ENCODE data around the gene PHETA1. TPM values are rescaled to one million over a fixed set of nuclear protein-coding genes. Genes with fewer than 3 reads are reported as not detected.

The PHETA1 gene
- total and polyA plus RNA-seq, 2 experiments from 2014 or later = 5.3 to 12.9 TPM

DNA sequence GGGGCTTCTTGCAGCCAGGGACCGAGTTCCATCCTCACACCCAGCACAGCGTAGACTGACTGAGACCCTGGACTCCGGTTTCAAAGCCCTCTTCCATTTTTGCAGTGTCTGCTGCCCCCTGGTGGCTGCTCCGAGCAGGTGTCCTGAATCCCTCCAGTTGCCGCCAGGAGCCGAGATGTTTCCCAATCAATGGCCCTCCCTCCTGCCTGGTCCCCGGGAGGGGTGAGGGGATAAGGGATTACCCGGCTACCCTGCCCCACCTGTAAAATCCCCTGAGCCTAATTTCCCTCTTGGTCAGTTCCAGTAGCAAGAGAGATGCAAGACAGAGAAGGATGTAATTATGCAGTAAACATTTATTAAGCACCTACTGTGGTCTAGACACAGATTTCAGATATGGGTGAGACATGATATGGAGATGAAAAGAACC, 55.0 kb downstream of the PHETA1 start:
- Mint-ChIP-seq H3K36me3 (ENCODE audit: low read depth) (no peaks in the 10 kb centered on the region; the same call in 2 of the 3 replicates), H3K4me3 (no peak overlapping the region), H3K9me3 (no peaks in the 10 kb centered on the region), H3K4me1 (peaks cover 6% of the 10 kb centered on the region; the same call in 2 of the 3 replicates), H3K27ac (no peak overlapping the region; the same call in 1 of the 2 replicates), H3K27me3 (ENCODE audit: insufficient read depth, low read depth, poor library complexity) (peaks cover 13% of the 10 kb centered on the region)
- Histone ChIP-seq H2AFZ (no peak overlapping the region), H3K27ac (ENCODE audit: low read depth) (no peak overlapping the region), H4K20me1 (replicated peaks; ENCODE audit: insufficient read depth) (no peaks in the 10 kb centered on the region), H3K27me3 (ENCODE audit: insufficient read depth) (no peaks in the 10 kb centered on the region), H3K79me2 (replicated peaks; ENCODE audit: insufficient read depth) (no peaks in the 10 kb centered on the region), H3K4me2 (no peak overlapping the region), H3K36me3 (ENCODE audit: insufficient read depth) (no peaks in the 10 kb centered on the region), H3K4me1 (ENCODE audit: insufficient read depth) (no peaks in the 10 kb centered on the region), H3K9me2 (ENCODE audit: insufficient read depth) (no peaks in the 10 kb centered on the region), H3K4me3 (no peak overlapping the region), H3F3A (replicated peaks; ENCODE audit: low read depth) (no peaks in the 10 kb centered on the region)
- ATAC-seq (peak; percentile 97), DNase-seq (ENCODE audit: low spot score) (peak; percentile 93)
- TF ChIP-seq, protein P1, sequence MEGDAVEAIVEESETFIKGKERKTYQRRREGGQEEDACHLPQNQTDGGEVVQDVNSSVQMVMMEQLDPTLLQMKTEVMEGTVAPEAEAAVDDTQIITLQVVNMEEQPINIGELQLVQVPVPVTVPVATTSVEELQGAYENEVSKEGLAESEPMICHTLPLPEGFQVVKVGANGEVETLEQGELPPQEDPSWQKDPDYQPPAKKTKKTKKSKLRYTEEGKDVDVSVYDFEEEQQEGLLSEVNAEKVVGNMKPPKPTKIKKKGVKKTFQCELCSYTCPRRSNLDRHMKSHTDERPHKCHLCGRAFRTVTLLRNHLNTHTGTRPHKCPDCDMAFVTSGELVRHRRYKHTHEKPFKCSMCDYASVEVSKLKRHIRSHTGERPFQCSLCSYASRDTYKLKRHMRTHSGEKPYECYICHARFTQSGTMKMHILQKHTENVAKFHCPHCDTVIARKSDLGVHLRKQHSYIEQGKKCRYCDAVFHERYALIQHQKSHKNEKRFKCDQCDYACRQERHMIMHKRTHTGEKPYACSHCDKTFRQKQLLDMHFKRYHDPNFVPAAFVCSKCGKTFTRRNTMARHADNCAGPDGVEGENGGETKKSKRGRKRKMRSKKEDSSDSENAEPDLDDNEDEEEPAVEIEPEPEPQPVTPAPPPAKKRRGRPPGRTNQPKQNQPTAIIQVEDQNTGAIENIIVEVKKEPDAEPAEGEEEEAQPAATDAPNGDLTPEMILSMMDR (conservative IDR thresholded peaks at IDR 0.05; ENCODE audit: low read depth in 2 of 2) = peak; percentile 93 to 98
- TF ChIP-seq, protein P2, sequence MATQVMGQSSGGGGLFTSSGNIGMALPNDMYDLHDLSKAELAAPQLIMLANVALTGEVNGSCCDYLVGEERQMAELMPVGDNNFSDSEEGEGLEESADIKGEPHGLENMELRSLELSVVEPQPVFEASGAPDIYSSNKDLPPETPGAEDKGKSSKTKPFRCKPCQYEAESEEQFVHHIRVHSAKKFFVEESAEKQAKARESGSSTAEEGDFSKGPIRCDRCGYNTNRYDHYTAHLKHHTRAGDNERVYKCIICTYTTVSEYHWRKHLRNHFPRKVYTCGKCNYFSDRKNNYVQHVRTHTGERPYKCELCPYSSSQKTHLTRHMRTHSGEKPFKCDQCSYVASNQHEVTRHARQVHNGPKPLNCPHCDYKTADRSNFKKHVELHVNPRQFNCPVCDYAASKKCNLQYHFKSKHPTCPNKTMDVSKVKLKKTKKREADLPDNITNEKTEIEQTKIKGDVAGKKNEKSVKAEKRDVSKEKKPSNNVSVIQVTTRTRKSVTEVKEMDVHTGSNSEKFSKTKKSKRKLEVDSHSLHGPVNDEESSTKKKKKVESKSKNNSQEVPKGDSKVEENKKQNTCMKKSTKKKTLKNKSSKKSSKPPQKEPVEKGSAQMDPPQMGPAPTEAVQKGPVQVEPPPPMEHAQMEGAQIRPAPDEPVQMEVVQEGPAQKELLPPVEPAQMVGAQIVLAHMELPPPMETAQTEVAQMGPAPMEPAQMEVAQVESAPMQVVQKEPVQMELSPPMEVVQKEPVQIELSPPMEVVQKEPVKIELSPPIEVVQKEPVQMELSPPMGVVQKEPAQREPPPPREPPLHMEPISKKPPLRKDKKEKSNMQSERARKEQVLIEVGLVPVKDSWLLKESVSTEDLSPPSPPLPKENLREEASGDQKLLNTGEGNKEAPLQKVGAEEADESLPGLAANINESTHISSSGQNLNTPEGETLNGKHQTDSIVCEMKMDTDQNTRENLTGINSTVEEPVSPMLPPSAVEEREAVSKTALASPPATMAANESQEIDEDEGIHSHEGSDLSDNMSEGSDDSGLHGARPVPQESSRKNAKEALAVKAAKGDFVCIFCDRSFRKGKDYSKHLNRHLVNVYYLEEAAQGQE (IDR thresholded peaks at IDR 0.05; ENCODE audit: unreplicated experiment) = no peak
- TF ChIP-seq STAT1 (IDR thresholded peaks at IDR 0.05; ENCODE audit: unreplicated experiment) = no peak

DNA sequence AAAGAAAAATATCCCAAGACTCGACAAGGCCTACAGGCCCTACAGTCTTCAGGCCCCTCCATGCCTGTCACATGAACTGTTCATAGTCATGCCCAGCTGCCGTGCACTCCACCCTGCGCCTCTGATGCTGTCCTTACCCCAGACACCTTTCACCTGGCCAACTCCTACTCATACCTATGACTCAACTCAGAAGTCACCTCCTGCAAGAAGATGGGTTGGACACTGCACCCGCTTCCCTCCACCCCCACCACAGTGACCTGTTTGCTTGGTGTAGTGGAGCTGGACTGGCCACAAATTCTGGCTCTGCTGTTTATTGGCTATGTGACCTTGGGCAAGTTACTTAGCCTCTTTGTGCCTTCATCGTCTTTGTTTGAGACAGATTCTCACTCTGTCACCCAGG, 56.2 kb downstream of the PHETA1 start:
- H3K27me3 Mint-ChIP-seq (ENCODE audit: insufficient read depth, low read depth, poor library complexity) = peaks cover 13% of the 10 kb centered on the region
- H3K27me3 ChIP-seq (ENCODE audit: insufficient read depth) = no peaks in the 10 kb centered on the region
- H3K9me3 Mint-ChIP-seq = no peaks in the 10 kb centered on the region
- H3K4me2 ChIP-seq = no peak overlapping the region
- H4K20me1 ChIP-seq (replicated peaks; ENCODE audit: insufficient read depth) = no peaks in the 10 kb centered on the region
- H3K36me3 ChIP-seq (ENCODE audit: insufficient read depth) = no peaks in the 10 kb centered on the region
- H3K27ac ChIP-seq (ENCODE audit: low read depth) = no peak overlapping the region
- H2AFZ ChIP-seq = no peak overlapping the region
- H3K4me1 ChIP-seq (ENCODE audit: insufficient read depth) = no peaks in the 10 kb centered on the region
- H3K9me2 ChIP-seq (ENCODE audit: insufficient read depth) = no peaks in the 10 kb centered on the region
- no peaks in the 10 kb centered on the region for H3F3A ChIP-seq (replicated peaks; ENCODE audit: low read depth)
- H3K36me3 Mint-ChIP-seq (ENCODE audit: low read depth) = peaks cover under 1% of the 10 kb centered on the region; the same call in 2 of the 3 replicates
- no peaks in the 10 kb centered on the region for H3K79me2 ChIP-seq (replicated peaks; ENCODE audit: insufficient read depth)
- no peak overlapping the region for H3K4me3 Mint-ChIP-seq
- H3K4me3 ChIP-seq = no peak overlapping the region
- no peak overlapping the region for H3K27ac Mint-ChIP-seq
- no peak for DNase-seq (ENCODE audit: low spot score)
- ATAC-seq = no peak
- H3K4me1 Mint-ChIP-seq = peaks cover 6% of the 10 kb centered on the region; the same call in 2 of the 3 replicates
- TF ChIP-seq JUNB (IDR thresholded peaks at IDR 0.05; ENCODE audit: unreplicated experiment) (no peak), CREB1 (CRISPR knock-in tag; IDR thresholded peaks at IDR 0.05; ENCODE audit: low read depth) (no peak), EZH2phosphoT487 (IDR thresholded peaks at IDR 0.05; ENCODE audit: unreplicated experiment) (no peak), ZNF331 (CRISPR knock-in tag; IDR thresholded peaks at IDR 0.05; ENCODE audit: low read depth) (no peak), ZNF114 (CRISPR knock-in tag; IDR thresholded peaks at IDR 0.05) (no peak), STAT1 (IDR thresholded peaks at IDR 0.05; ENCODE audit: unreplicated experiment) (no peak), POLR2AphosphoS5 (IDR thresholded peaks at IDR 0.05; ENCODE audit: low read depth) (no peak), NANOG (IDR thresholded peaks at IDR 0.05; ENCODE audit: borderline replicate concordance) (no peak)
- TF ChIP-seq, protein P3, sequence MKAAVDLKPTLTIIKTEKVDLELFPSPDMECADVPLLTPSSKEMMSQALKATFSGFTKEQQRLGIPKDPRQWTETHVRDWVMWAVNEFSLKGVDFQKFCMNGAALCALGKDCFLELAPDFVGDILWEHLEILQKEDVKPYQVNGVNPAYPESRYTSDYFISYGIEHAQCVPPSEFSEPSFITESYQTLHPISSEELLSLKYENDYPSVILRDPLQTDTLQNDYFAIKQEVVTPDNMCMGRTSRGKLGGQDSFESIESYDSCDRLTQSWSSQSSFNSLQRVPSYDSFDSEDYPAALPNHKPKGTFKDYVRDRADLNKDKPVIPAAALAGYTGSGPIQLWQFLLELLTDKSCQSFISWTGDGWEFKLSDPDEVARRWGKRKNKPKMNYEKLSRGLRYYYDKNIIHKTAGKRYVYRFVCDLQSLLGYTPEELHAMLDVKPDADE (IDR thresholded peaks at IDR 0.05) = no peak
- TF ChIP-seq, protein P2 (IDR thresholded peaks at IDR 0.05; ENCODE audit: unreplicated experiment) = no peak

Measured in GM23338 (cell line).